GM12872 (cell line): ENCODE results near the gene ART1.

ENCODE experiments used
- CTCF ChIP-seq: IDR thresholded peaks from 3 replicates; pipeline ENCODE4 v1.5.1; 2011; ENCODE audit warnings: low read depth, mild to moderate bottlenecking, low read length, moderate library complexity; ENCODE audit not compliant: insufficient read depth

The ART1 gene

DNA sequence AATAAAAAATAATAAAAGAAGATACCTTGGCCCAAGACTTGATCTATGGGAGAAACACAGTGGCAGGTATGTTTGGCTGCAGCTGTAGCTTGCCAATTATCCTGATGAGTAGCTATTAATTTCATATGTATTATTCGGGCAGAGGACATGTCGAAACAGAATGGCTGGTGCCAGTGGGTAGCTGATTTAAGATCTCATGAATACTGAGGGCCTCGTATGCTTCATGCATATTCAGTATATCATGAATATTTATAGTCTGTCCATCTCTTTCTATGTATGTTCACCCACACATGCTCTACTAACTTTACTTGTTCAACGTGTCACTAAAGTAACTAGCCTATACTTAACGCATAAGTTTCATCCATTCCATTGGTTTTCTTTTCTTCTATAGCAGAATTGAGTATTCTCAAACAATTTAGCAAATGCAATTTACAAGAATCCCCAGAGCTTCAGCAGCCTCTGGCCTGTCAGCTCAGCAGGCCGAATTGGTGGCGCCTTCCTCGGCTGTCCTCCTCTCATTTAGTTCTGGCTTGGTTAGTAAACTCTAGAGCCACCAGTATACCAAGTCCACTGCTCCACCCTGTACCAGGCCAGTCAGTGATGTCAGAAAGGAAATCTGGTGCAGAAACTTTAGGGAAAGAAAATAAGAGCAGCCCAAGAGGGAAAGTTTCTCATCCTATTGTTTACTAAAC lies 21.0 kb upstream of the ART1 start:
- TF ChIP-seq CTCF: no peak

DNA sequence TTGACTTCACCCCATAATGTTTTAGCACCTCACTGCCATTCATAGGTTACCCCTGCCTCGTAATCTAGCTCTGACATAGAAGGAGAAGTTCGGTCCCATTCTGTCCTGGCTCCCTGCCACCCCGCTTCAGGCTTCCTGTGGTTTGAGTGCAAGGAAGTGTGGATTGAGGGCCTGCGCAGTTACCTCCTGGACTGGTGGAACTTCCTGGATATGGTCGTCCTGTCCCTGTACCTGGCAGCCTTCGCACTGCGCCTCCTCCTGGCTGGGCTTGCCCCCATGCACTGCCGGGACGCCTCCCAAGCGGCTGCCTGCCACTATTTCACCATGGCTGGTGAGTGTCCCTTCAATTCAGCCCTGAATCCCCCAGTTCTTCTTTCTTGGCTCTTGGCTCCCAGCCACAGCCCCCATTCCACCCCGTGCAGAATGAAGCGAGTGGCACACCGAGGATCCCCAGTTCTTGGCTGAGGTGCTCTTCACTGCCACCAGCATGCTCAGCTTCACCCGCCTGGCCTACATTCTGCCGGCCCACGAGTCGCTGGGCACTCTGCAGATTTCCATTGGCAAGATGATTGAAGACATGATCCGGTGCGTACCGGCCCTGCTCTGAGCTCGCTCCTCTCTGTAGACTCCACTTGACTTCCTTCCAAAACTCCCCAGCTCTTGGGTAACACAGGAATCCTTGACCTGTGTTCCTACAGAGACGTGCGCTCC lies 18.5 kb upstream of the ART1 start:
- peak; percentile 37 for TF ChIP-seq CTCF

DNA sequence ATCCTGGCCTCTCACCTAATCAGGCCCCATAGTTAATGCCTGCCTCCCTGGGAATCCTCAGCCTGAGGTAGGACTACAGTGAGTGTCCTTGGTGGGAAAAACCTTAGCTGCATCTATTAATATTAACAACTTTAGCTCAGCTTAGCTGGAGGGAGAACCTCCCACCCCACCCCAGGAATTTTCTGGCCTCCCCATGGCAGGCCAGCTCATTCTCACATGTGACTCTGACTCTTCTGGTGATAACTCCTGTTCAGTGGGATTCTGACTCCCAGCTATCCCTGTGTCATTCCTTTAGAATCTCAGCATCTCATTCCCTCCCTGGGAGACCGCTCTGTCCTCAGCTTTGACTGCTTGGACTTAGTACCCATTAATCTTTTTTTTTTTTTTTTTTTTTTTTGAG lies 17.6 kb upstream of the ART1 start:
- TF ChIP-seq CTCF: no peak

GRCh38 chr11:3631331-3631730 lies 13.6 kb upstream of the ART1 start:
- TF ChIP-seq CTCF: no peak

GRCh38 chr11:3632070-3632660 lies 12.8 kb upstream of the ART1 start:
- TF ChIP-seq CTCF: no peak

- TF ChIP-seq CTCF: no peak
Measured at GRCh38 chr11:3635641-3636375, 9.1 kb upstream of the ART1 start.

GRCh38 chr11:3637201-3637600 lies 7.7 kb upstream of the ART1 start:
- no peak for TF ChIP-seq CTCF
